A673 (cell line): ENCODE measurements around the gene ATP10B. TPM values are rescaled to one million over a fixed set of nuclear protein-coding genes. Genes with fewer than 3 reads are reported as not detected.

Experiments
- BruUV-seq: library from RNA; stranded (reverse); fragments of 400-500 nt; replicated peaks from 2 replicates; lab custom pipeline; 2021; lab: Mats Ljungman, UMichigan
- CTCF ChIA-PET: fragments of 300-600 bp; sonication (Branson Sonifier 250); formaldehyde crosslinking; loops from one replicate; lab custom pipeline; 2022; ENCODE audit warnings: antibody characterized with exemption; lab: Charles Lee
- POLR2A ChIA-PET: fragments of 300-600 bp; sonication (Branson Sonifier 250); formaldehyde crosslinking; loops from one replicate; lab custom pipeline; 2022; ENCODE audit warnings: antibody characterized with exemption; ENCODE audit not compliant: low non-redundant PET; lab: Charles Lee
- DNase-seq: peaks from one replicate; pipeline ENCODE4 v3.0.0-alpha.2; 2015; ENCODE audit warnings: low spot score
- H3K27ac ChIP-seq: fragments of 200-600 bp; sonication (generic); 2 replicates; pipeline ENCODE4 v1.5.1; 2016; ENCODE audit warnings: mixed run types, low read depth, mild to moderate bottlenecking, mixed read lengths, antibody characterized with exemption, low read length; ENCODE audit not compliant: poor library complexity, severe bottlenecking
- H3K27me3 ChIP-seq: fragments of 200-600 bp; sonication (generic); replicated peaks from 2 replicates; pipeline ENCODE4 v1.6.1; 2017; ENCODE audit warnings: mixed run types, low read depth, mild to moderate bottlenecking, mixed read lengths, antibody characterized with exemption, low read length; ENCODE audit not compliant: insufficient read depth, poor library complexity
- H3K36me3 ChIP-seq: fragments of 200-600 bp; sonication (generic); 2 replicates; pipeline ENCODE4 v1.6.1; 2016; ENCODE audit warnings: mixed run types, mild to moderate bottlenecking, mixed read lengths, antibody characterized with exemption, low read length; ENCODE audit not compliant: insufficient read depth, poor library complexity, severe bottlenecking
- H3K4me1 ChIP-seq: fragments of 200-600 bp; sonication (generic); 2 replicates; pipeline ENCODE4 v1.6.1; 2017; ENCODE audit warnings: mixed run types, mild to moderate bottlenecking, mixed read lengths, antibody characterized with exemption, low read length; ENCODE audit not compliant: insufficient read depth, poor library complexity, severe bottlenecking
- H3K4me3 ChIP-seq: fragments of 200-600 bp; sonication (generic); 2 replicates; pipeline ENCODE4 v1.5.1; 2016; ENCODE audit warnings: low read depth, mixed run types, mild to moderate bottlenecking, mixed read lengths, low read length; ENCODE audit not compliant: poor library complexity, severe bottlenecking
- H3K9me3 ChIP-seq: fragments of 200-600 bp; sonication (generic); 2 replicates; pipeline ENCODE4 v1.6.1; 2016; ENCODE audit warnings: mixed run types, low read depth, mild to moderate bottlenecking, mixed read lengths, antibody characterized with exemption, low read length; ENCODE audit not compliant: poor library complexity, severe bottlenecking
- EZH2 ChIP-seq: fragments of 200-600 bp; sonication (generic); IDR thresholded peaks from 2 replicates; pipeline ENCODE4 v1.6.1; 2017; ENCODE audit warnings: borderline replicate concordance, low read depth, mild to moderate bottlenecking, mixed read lengths, antibody characterized with exemption, low read length; ENCODE audit not compliant: poor library complexity, severe bottlenecking
- intact Hi-C: fragments of 100-400 bp; cut with micrococcal nuclease; formaldehyde crosslinking; loops from one replicate; pipeline ENCODE4 v1.10.0; 2022; ENCODE audit not compliant: unreplicated experiment
- total RNA-seq: library from RNA; stranded (reverse); gene quantifications from 2 replicates; pipeline ENCODE4 v1.2.3, GENCODE V29; 2021
- TF ChIP-seq, protein P1 (sequence below): fragments of 300-800, 200-600 bp; sonication (generic); conservative IDR thresholded peaks from 2 replicates; pipeline ENCODE4 v1.5.1; 2017; ENCODE audit warnings: low read depth, mild to moderate bottlenecking, antibody characterized with exemption, low read length, moderate library complexity, mixed read lengths

The ATP10B gene
- total RNA-seq, 1 experiment from 2014 or later = not detected

- no peaks in the 10 kb centered on the region for H3K27me3 ChIP-seq
- BruUV-seq = no TSS peak
- intact Hi-C loops = no loop called here
- H3K9me3 ChIP-seq = no peaks in the 10 kb centered on the region
- ChIA-PET CTCF (no interaction called here), POLR2A (no interaction called here)
- H3K36me3 ChIP-seq = no peaks in the 10 kb centered on the region
- no peak overlapping the region for H3K4me3 ChIP-seq
- no peaks in the 10 kb centered on the region for H3K4me1 ChIP-seq
- H3K27ac ChIP-seq = no peak overlapping the region
- no peak for DNase-seq
- TF ChIP-seq EZH2 = no peak
- TF ChIP-seq, protein P1, sequence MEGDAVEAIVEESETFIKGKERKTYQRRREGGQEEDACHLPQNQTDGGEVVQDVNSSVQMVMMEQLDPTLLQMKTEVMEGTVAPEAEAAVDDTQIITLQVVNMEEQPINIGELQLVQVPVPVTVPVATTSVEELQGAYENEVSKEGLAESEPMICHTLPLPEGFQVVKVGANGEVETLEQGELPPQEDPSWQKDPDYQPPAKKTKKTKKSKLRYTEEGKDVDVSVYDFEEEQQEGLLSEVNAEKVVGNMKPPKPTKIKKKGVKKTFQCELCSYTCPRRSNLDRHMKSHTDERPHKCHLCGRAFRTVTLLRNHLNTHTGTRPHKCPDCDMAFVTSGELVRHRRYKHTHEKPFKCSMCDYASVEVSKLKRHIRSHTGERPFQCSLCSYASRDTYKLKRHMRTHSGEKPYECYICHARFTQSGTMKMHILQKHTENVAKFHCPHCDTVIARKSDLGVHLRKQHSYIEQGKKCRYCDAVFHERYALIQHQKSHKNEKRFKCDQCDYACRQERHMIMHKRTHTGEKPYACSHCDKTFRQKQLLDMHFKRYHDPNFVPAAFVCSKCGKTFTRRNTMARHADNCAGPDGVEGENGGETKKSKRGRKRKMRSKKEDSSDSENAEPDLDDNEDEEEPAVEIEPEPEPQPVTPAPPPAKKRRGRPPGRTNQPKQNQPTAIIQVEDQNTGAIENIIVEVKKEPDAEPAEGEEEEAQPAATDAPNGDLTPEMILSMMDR = no peak
These were observed 249.3 kb downstream of the ATP10B start for GRCh38 chr5:160602744-160603143.

DNA sequence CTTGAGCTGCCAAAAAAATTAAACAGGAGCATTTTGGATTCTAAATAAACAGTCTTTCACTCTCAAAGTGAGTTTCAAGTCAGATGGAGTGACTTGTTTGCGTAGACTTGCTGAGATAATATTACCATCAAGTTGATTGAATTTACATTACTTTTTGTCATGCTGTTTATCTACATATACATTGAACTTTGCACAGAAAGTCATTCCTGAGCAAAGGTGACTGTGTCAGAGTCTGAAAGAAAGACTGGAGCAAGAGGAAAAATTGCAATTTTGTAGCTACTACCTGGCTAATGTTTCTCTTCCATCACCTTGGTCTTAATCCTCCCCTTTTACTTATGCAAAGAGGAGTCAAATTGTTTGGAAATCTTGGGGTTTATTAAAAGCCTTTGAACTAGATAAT lies 251.0 kb downstream of the ATP10B start:
- Histone ChIP-seq H3K27me3 (no peaks in the 10 kb centered on the region), H3K27ac (no peak overlapping the region), H3K9me3 (no peaks in the 10 kb centered on the region), H3K4me3 (no peak overlapping the region), H3K36me3 (no peaks in the 10 kb centered on the region), H3K4me1 (no peaks in the 10 kb centered on the region)
- CTCF ChIA-PET = no interaction called here
- TF ChIP-seq, protein P1 = no peak
- TF ChIP-seq EZH2 = no peak
- intact Hi-C loops = no loop called here
- no peak for DNase-seq
- BruUV-seq = no TSS peak
- POLR2A ChIA-PET = no interaction called here

GRCh38 chr5:160573318-160573717 lies 278.7 kb downstream of the ATP10B start:
- no peak for DNase-seq
- BruUV-seq = no TSS peak
- peaks cover 28% of the 10 kb centered on the region for H3K27me3 ChIP-seq
- intact Hi-C loops = no loop called here
- TF ChIP-seq, protein P1 = no peak
- TF ChIP-seq EZH2 = no peak
- CTCF ChIA-PET = no interaction called here
- no peaks in the 10 kb centered on the region for H3K4me1 ChIP-seq
- H3K36me3 ChIP-seq = no peaks in the 10 kb centered on the region
- POLR2A ChIA-PET = no interaction called here
- no peak overlapping the region for H3K4me3 ChIP-seq
- no peaks in the 10 kb centered on the region for H3K9me3 ChIP-seq
- no peak overlapping the region for H3K27ac ChIP-seq
